HG02852 (cell line): ENCODE results near the gene SH3PXD2A.

Source experiments
- ATAC-seq: cut with Tn5 transposase; IDR thresholded peaks from one replicate; pipeline ENCODE4 v1.9.1; 2021; ENCODE audit warnings: mild to moderate bottlenecking, moderate library complexity; ENCODE audit not compliant: unreplicated experiment

Gene SH3PXD2A

DNA sequence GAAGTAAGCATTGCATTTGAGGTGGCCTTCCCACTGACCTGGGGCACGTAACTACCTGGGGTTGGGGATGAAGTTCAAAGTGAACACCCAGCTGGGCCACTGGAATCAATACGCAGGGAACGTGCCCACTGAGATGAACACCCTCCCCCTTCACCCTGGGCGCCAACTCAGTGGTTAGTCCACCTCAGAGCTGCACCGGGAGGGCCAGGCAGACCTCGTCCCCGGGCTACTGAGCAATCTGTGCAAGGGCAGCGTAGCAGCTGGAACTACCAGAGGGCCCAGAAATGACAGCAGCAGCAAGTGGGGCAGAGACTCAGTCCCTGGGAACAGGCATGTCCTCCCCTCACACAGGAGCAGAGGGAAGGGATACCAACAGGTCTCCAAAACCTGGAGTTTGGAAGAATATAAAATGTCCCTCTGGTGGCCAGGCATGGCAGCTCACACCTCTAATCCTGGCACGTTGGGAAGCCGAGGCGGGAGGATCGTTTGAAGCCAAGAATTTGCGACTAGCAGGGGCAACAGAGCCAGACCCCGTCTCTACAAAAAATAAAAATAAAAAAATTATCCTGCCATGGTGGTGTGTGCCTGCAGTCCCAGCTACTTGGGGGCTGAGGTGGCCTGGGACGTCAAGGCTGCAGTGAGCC, 143.9 kb downstream of the SH3PXD2A start:
- ATAC-seq = no peak

GRCh38 chr10:103710490-103710889, 144.9 kb downstream of the SH3PXD2A start:
- no peak for ATAC-seq

- no peak for ATAC-seq
Measured at GRCh38 chr10:103709341-103709920, 145.9 kb downstream of the SH3PXD2A start.

DNA sequence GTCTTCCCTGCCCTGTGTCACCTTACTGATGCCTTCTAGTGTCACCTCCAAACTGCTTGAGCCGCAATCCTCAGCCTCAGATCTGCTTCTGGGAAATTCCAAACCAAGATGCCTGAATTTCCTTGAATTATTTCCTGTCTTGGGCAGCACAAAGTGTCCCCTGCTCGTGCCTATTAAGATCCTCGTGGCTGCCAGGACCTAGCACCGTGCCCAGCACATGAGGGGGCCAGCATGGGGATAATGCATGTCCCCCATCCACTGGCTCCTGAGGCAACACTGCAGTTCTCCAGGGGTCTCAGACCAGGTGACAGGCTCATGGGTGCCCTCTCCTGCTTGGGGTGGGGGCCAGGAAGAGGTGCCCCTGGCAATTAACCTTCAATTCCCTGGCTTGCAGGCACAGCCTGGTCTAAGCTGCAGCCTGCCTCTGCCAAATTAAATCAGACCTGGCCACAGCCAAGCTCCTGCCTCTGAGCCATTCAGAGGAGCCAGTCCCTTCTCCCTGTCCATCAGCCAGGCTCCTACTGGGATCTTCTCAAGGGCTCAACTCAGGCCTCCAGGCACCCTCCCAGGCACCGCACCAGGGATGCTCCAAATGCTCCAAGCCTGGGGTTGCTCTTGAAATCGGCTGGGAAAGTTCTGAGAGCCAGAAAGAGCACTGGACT, 146.6 kb downstream of the SH3PXD2A start:
- no peak for ATAC-seq

GRCh38 chr10:103707956-103708626, 147.3 kb downstream of the SH3PXD2A start:
- no peak for ATAC-seq

GRCh38 chr10:103706762-103707161, 148.6 kb downstream of the SH3PXD2A start:
- ATAC-seq = no peak

DNA sequence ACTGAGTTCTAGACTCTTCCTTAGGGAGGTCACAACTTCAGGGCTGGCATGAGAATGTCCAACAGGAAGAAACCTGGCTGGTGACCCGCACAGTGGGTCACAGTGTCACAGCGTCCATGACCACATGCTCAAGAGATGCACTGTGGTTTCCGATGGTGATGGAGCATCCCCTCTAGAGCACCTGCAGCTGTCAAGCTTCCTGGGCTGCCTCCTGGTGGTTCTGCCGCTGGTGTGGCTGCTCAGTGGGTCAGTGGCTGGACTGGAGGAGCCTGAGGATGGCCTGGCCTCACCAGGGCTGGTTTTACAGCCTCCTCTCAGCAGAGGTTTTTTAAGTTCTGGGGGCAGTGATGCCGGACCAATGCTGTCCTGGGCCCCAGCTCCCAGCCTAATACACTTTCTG, 149.3 kb downstream of the SH3PXD2A start:
- no peak for ATAC-seq

- ATAC-seq = no peak
Measured at GRCh38 chr10:103703941-103704919, 151.1 kb downstream of the SH3PXD2A start.

DNA sequence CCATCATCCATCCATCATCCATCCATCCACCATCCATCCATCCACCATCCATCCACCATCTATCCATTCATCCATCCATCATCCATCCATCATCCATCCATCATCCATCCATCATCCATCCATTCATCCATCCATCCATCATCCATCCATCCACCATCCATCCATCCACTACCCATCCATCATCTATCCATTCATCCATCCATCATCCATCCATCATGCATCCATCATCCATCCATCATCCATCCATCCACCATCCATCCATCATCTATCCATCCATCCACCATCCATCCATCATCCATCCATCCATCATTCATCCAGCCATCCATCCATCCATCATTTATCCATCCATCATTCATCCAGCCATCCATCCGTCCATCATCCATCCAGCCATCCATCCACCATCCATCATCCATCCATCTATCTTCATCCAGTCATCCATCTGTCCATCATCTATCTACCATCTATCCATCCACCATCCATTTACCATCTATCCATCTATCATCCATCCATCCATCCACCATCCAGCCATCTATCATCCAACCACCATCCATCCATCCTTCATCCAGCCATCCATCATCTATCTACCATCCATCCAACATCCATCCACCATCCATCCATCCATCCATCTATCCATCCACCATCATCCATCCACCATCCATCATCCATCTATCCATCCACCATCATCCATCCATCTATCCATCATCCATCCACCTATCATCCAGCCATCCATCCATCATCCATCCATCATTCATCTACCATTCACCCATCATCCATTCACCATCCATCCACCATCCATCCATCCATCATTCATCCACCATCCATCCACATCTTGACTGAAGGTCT, 153.8 kb downstream of the SH3PXD2A start:
- ATAC-seq = no peak

DNA sequence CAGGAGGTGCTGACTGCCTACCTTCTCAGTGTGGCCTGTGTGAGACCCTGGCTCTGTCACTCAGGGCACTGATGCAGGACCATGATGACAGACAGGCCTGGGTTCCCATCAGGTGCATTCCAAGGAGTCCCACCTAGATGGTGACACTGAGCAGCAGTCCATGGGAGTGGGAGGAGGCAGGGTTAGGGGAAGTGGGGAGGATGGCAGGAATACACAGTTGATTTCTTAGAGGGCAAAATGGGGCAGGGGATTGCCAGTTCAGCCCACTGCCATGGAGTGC, 155.0 kb downstream of the SH3PXD2A start:
- no peak for ATAC-seq

DNA sequence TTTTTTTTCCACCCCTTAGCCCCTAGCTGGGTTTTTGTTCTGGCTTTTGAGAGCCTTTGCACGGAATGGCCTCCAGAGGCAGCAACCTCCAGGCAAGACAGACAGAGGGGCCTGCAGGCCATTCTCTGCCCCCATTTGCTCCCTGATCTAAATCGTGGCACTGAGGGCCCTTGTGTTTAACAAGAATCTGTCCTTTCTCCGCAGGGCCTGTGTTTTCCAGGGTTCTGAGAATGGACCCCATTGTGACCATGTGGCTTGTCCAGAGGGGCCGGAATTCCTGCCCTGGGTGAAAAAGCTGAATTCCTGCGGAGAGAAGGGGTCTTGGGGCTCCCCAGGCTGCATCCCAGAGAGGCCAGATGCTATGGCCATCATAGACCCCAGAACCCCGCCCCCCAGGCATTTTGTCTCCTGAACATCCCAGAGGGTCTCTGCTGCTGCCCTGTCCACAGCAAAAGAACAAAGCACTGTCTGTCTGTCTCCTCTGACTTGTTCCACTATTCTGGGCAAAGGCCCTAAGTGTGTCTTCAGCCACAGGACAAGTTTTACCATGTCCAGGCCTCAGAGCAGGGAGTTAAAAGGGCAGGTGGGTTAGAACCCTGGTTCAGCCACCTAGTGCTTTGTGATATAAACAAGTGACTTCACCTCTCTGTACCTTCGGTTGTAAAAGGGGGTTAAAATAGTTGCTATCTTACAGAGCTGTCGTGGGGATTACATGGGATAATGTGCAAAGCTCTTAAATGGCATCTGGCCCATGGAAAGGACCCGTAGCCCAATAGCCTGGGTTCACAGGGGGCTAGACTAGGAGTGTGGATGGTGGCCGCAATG, 155.6 kb downstream of the SH3PXD2A start:
- ATAC-seq = no peak

GRCh38 chr10:103698266-103698665, 157.1 kb downstream of the SH3PXD2A start:
- no peak for ATAC-seq

DNA sequence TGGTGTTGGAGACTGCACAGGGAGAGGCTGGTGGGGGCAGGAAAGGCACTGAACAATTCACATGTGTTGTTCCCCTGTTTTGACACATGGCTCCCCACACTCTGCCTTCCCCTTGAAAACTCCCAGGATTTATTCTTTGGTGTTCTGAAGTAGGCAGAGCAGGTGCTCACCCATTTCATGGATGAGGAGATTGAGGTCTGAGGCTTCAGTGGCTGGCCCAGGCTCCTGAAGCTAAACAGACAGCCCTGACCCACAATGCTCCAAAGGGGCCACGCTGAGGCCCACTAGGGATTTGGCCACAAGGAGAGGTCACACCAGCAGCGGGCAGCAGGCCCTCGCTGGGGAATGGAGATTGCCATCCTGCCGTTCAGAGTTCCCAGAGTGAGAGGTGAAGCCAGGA, 157.6 kb downstream of the SH3PXD2A start:
- ATAC-seq = no peak

DNA sequence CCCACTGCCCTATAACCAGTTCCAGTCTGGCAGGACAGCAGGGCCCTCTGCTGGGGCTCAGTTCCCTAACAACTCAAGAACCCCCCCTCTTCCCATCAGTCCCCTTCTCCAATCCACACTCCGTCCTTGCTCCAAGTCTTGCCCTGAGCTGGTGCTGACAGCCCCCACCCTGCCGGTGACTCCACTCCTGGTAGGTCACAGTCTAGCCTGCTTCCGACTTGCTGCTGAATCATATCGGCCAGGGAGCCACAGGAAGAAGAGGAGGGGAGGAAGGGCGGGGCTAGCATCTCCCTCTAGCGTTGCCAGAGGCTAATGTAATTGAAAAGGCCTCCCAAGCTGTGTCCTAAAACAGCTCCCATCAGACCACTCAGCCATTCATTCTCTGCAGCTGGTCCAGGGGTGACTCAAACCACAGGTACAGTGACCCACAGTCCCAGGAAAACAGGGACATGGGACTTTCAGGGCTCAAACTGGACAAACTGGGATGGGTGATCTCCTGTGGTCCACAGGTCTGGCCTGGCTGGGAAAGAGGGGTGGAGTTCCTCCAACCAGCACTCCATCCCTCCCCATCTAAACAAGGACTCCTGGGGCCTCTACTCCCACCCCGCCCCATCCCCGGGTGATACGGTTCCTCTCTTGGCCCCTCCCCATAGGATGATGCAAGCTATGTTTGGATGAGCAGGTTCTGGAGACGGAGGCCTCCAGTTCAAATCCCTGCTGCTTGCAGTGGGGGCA, 158.8 kb downstream of the SH3PXD2A start:
- peak; percentile 37 for ATAC-seq

DNA sequence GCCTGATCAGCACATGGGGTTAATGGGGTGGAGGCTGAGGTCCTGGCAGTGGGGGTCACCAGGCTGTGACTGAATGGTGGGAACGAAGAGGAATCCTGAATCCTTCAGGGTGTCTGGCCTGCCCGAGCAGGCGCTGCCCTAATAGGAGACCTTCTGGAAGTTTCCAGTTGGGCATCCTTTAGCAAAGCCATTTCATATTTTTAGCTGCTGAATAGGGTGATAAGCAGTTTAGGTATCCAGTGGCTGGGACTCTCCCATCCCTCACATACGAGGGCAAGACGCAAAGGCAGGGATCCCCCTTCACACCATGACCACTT, 159.3 kb downstream of the SH3PXD2A start:
- ATAC-seq = peak; percentile 6

DNA sequence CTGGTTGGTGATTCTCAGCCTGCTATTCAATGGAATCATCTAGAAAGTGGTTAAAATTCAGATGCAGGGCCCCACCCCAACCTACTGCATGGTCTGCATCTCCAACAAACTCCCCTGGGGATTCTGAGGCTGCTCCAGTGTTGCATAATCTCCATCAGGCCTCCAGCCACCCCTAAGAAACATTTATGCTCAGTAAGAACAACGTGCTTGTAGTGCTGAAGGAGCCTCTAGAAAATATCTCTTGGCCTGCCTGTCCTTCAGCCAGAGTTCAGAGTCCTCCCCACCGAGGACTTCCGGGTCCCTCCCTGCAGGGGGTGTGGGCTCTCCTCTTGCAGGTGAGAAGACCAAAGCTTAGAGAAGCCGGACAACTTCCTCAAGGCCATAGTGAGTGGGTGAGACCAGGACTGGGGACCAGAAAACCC, 159.8 kb downstream of the SH3PXD2A start:
- ATAC-seq = no peak

DNA sequence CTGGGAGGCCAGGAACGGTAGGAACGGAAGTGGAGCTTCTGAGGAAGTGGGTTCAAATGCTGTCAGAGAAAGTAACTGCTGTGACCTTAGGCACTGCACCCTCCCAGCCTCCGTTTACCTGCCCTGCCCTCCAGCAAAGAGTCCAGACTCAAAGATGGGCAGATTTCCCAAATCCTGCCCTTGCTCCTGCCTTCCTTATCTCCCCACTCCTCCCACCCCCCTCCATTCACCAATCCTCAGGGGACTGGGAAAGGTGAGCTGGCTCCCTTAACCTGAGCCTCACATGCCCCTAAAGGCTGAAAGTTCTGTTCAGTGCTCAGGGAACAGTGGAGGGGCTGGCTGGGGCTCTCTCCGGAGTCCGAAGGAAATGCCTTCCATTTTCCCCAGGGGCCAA, 161.6 kb downstream of the SH3PXD2A start:
- no peak for ATAC-seq

- peak; percentile 18 for ATAC-seq
Measured at GRCh38 chr10:103692952-103693811, 162.2 kb downstream of the SH3PXD2A start.
